Limb (tissue), 2 donors: ENCODE measurements around the gene POLR3GL.
A peak's percentile ranks its signal among the peaks of the same experiment; 100 is the strongest.

ENCODE experiments used
- DNase-seq, 2 donors: peaks; one replicate each; pipeline ENCODE4 v3.0.0-alpha.2; 2016; ENCODE audit errors: extremely low spot score in 2 of 2

Gene POLR3GL

DNA sequence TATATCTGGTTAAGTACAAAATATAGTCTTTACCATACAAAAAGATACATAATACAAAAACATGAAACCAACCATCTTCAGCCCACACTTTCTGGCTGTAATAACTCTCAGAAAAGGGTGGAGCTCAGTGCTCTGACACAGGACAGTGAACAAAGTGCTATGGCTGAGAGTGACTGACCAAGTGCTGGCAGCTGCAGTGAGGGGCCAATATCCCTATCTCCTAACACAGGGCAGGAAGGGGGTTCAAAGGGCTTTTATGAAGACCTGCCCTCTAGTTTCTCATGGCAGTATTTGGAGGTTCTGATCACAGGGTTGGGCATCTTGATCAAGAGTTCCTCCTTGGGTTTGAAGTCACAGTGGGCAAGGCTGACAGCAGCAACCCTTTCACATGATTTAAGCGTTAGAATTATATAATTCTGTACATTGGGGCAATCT, 28.0 kb downstream of the POLR3GL start:
- no peak for DNase-seq

DNA sequence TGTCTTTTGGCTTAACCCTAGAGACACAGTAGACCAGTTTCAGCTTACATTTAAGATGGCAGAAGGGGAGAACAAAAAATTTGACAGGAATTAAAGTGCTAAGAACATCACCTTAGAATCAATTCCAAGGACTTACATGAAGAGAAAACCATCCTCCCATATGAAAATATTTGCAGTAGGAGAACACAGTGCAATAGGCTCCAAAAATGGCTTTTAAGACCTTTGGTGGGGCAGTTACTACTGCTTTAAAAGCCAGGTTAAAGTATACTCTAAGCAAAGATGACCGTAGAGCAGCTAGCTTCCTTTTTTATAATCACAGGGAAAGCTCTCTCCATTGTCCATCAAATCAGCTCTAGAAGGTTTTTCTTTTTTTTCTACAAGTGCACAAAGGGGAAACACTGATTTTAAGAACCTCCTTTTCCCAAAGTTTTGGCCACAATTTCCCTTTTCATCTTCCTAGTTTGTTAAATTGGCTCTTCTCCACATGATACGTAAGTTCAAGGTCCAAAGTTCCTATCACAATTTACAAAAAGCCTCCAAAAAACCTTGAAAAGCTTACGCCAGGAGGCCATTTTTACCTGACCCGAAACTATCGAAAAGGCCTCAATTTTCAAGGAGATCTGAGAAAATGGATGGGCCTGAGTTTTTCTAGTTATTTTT, 28.6 kb downstream of the POLR3GL start:
- DNase-seq: no peak

DNA sequence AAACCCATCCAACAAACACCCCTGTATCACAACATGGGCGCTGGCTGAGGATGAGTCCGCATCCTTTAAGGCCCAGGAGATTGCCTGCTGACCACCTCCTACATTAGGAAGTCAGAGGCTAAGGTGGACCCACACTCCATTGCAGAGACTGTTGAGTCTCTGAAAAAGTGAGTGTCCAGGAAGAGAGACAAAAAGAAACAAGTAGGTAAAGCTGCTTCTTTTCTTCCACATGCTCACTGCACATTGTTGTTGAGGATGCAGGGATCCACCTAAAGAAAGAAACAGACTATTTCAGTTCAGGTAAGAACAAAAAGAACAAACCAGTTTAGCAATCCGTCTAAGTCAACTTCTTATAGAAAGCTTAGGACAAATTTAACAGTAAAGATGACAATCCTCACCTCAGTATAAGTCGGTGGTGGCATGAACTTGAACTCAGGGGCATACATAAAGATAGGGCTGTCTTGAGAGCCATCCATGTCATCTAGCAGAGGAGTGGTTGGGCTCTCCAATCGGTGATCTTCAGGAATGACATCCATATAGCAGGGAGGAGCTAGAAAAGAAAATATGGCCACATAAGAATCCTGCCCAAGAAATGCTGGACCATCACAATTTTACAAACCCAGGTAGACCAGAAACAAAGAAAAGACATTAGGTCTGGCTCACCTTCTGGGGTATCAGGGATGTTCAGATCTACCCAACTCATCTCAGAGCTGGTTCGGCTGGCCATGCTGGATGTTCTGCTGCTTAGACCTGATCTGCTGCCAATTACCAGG, 29.3 kb downstream of the POLR3GL start:
- DNase-seq: no peak

DNA sequence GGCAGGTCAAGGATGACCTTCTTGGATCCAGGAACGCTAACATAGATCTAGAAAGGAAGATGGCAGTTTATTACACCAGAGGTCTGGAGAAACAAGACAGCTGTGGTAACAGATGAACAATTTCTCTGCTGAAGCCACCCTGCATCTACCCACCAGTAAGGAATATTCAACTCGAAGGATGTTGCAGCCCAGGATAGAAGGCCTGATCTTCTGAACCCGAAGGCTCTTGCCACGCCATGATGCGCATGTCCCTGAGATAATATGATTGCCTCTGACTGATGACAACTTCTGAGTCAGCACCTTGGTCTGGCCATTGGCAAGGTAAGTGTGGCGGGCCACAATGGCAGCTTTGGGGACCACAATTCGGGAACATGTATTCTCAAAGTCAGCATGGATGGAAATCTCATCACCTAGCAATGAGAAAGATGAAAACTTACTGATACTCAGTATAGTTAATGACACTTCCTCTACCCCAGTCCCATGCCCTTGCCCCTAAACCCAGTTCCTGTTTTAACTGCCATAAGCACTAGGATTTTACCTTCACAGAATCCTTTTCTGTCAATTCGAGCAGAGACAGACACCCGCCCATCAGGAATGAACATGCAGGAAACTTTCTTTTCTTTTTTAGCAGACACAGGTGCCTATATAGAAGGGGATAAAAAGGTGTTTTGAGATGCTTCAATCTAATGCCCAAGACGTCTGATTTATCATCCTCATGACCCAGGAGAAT, 30.1 kb downstream of the POLR3GL start:
- DNase-seq: no peak

DNA sequence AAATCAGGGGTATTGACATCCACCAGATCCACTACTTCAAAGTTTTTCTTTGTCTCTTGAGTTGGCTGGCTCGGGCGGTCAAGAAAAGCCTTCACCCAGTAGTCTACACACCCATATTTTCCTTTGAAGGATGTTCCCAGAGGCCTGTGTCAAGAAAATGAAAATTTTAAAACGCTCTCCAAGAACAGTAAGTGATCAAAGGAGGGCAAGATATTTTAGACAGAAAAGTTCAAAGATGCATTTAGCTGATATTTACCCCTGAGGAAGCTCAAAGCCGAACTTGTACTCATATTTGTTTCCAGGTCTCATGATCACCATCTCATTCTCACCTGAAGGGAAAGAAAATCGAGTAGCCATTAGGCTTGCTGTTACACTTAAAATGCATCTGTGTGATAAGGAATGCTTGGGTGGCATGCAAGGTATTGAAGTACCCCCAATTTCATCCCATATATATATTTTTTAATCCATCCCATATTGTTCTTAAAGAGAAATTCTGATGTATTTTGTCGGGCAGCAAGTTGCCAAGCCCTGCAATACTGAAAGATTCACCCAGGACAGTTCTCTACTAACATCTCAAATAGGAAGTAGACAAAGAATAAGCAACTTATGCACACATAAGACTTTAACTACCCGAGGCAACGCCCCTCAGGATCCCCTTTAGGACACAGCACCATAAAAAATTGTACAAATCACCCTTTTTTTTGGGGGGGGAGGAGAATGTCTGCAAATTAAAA, 30.8 kb downstream of the POLR3GL start:
- no peak for DNase-seq

DNA sequence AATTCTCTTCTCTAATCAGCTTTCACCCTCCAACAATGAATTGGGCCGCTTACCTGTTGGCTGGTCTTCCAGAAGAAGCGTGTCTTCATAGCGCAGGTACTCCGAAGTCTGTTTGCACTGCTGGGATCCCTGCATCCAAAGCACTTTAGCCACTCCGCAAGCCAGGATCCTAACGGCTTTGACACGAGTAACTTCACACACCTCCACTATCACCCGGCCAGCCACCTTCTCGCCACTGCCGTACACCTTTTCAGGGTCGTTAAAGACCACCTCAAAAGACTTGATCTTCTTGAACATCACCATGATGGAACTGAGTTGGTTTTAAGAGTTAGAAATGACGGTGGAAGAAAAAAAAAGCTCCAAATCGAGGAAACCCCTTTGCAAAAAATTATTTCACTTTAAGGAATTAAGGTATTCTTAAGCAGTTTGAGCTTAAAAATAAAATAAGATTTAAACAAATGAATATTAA, 31.5 kb downstream of the POLR3GL start:
- DNase-seq: no peak

DNA sequence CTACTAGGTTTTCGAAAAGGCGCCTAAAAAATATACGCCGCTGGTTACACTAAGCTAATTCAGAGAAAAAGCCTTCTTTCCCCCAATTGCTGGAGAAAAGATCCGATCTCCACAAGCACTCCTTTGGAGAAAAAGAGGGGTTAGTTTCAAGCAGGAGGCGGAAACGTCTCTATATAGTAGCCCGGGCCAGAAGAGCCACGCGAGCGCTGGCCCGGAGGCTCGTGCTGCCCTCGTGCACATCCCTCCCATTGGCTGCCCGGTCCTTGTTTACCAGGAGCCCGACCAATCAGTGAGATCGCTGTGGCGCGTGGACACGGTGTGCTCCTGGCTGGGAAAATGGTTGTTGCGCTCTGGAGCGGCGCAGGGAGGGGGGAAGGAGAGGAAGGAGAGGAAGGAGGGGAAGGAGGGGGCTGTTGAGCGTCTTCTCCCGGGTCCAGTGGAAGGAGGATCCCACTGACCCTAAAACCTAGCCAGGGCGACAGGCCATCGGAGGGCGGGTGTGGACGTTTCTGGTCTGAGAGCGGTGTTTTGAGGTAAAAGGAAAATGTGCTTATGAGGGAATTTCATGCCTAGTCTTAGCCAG, 32.0 kb downstream of the POLR3GL start, which contains the start of gene TXNIP:
TXNIP (minus strand) TSS at position 147 of the 583 bp plus-strand sequence. CDS start 313 bp downstream, outside the sequence.
- peak; percentile 98 to 99 for DNase-seq

DNA sequence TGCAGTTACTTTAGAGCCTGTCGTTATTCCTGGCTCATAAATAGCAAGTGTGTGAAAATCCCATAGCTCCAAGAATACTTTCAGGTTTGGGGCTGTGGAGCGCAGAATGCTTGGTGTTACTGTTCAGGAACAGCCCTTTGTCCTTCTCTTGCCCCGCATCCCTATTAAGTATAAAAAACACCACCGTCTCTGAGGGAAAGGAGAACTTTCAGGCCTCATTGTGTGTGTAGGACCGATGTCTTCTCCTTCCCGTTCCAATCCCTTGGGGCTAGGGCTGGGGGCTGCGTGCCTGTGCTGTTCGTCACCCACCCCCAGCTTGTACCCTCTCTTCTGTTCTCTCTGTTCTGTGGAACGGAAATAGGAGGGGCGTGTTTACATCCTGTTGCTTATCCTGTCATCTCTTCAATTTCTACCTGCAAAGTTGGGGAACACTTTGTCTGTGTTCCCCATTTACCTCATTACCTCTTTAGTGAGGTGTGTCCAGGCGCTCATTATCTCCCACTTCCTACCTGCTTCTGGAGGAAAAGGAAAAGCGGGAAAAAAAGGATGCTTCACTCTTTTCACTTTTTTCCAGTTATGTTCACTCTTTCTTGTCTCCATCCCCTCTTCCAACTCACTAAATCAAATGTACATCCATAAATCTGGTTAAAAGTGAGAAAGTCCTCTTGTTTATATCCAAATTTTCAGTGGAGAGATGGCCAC, 32.7 kb downstream of the POLR3GL start:
- DNase-seq: peak in 1 of 2 donors; percentile 44

DNA sequence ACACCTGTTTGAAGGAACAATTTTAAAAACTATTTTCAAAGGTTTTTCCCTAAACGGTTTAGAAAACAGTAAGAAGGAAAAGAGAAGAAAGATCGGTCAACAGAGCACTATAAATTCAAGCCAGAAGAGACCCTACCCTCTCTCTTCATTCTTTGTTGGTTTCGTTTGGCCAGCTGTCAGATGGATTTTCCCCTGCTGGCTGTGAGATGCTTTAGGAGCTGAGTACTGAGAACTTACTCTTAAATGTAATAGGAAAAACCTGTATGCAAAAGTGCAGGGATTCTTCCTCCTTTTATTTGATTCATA, 33.2 kb downstream of the POLR3GL start:
- DNase-seq: no peak

DNA sequence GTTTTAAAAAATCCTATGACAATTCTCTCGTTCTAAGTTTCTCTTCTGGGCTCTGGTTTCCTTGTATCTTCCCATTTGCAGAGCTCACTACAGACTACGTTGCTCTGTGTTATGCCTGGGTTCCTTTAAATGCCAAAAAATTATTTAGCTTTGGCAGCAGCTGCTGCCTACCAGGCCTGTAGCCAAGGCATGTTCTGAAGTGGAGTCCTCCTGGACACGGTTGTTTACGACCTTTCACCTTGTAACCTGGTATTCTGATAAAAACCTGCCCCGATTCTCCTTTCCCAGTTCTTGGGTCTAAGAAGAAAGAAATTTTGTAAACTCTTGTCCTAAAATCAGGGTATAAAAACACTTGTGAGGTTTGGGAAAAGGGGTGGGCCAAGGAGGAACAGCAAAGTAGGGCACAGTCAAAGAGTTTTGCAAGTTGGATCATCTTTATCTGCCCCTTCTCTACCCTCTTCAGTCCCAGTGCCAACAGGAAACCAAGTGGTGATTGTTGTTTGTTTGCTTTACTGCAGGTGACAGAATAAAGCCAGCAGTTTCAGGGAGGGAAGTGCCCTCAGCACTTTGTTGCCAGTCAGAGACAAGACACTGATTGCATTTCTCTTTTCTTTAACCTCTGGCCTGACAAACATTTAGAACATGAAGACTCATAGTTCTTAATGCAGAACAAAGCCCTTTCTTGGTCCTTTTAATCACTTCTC, 35.0 kb downstream of the POLR3GL start:
- no peak for DNase-seq

DNA sequence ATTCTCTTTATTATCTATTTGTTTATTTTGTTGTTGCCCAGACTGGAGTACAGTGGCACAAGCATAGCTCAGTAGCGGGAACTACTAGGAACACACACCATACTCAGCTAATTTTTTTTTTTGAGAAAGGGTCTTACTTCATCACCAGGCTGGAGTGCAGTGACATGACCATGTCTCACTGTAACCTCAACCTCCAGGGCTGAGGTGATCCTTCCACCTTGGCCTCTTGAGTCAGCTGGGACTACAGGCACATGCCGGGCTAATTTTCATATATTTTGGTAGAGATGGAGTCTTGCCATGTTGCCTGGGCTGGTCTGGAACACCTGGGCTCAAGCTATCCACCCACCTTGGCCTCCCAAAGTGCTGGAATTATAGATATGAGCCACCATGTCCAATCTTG, 37.2 kb downstream of the POLR3GL start:
- DNase-seq: no peak

DNA sequence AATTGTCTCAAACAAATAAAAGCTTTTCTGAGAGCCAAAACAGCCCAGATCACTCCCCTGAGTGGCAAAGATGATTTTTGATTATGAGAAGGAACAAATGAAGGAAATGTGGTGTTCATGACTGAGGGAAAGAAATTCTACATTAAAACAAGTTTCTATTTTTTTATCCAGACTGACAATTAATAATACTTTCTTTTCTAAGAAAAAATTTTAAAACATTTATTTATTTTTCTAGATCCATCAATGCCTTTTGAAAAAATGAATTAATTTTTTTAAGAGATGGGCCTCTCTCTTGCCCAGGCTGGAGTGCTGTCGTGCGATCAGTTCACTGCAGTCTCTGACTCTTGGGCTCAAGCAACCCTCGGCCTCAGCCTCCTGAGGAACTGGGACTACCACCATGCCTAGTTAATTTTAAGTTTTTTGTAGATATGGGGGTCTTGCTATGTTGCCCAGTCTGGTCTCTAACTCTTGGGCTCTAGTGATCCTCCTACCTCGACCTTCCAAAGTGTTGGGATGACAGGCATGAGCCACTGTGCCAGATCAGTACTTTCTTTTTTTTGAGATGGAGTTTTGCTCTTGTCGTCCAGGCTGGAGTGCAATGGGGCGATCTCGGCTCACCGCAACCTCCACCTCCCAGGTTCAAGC, 43.1 kb downstream of the POLR3GL start:
- DNase-seq: no peak

DNA sequence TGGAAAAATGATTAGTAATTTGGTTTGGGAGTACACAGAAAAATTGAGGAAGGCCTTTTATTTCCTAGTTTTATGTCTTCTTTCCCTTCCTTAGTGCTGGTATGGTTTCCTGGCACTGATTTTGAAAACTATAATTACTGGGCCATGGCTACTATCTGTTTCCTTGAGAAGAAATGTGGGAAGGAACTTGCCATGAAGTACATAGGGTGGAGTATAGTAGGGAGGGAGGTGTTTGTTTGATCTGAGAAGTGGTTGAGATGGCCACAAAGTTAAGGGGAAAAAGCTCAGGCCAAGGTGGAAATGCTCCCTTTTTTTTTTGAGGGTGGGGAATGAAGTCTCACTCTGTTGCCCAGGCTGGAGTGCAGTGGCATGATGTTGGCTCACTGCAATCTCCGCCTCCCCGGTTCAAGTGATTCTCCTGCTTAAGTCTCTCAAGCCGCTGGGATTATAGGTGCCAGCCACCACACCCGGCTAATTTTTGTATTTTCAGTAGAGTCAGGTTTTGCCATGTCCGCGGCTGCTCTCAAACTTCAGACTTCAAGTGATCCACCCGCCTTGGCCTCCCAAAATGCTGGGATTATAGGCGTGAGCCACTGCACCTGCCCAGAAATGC, 45.7 kb downstream of the POLR3GL start:
- DNase-seq: no peak

DNA sequence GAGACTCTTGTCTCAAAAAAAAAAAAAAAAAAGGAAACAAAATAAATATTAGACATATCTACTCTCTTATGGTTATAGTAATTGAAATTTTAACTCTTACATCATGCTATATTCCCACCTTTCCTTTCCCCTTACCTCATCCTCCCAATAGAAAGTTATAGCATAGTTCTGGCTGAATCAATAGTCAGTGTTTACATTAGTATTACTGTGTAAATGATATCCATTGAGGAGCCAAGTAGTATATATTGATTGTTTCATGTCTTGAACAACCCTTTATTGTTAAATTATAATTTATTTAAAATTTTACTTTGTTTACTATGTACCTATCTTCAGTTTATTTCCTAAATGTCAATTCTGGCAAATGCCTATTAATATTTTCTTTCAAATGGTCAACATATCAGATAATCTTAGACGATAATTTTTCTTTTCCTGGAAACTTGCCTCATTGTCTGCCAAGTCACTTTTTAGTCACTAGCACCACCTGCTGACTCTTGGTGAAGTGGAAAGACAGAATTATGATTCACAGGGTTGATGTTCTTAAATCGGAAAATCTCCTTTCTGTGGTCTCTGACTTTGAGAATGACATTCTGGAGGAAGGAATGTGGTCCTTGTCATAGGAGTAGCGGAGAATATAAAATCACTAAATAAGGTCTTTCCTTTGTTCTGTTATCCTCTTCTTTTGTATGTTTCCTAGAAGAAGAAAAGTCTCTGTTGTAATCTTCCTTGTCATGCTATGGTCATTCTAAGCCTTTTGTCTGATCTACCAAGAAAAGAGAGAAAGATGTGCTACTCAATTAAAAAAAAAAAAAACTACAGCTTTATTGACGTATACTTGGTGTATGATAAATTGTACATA, 48.4 kb downstream of the POLR3GL start:
- DNase-seq: peak; percentile 46 to 84

DNA sequence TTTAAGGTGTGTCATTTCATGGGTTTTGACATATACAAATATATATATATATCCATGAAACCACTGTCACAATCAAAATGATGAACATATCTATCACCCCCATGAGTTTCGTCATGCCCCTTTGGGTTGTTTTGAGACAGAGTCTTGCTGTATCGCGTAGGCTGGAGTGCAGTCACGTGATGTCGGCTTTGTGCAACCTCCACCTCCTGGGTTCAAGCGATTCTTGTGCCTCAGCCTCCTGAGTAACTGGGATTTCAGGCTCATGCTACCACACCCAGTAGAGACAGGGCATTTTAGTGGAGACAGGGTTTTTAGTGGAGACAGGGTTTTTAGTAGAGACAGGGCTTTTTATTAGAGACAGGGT, 49.1 kb downstream of the POLR3GL start:
- DNase-seq: no peak

DNA sequence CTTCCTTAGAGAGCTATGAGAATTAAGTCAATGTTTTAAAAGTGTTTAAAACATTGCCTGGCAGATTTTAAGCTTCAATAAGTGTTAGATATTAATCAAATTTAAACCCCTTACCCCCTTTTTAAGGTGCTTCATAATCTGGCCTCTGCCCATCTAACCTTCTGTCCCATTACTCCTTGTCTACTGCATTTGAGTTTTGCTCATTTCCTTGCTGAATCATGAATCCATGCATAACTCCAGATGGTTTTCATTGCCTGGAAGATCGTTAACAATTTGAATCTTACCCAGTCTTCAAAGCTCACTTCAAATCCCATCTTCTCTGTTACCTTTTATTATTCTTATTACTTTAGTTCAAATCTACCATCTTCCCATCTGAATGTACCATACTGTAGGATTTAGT, 52.4 kb downstream of the POLR3GL start:
- no peak for DNase-seq

DNA sequence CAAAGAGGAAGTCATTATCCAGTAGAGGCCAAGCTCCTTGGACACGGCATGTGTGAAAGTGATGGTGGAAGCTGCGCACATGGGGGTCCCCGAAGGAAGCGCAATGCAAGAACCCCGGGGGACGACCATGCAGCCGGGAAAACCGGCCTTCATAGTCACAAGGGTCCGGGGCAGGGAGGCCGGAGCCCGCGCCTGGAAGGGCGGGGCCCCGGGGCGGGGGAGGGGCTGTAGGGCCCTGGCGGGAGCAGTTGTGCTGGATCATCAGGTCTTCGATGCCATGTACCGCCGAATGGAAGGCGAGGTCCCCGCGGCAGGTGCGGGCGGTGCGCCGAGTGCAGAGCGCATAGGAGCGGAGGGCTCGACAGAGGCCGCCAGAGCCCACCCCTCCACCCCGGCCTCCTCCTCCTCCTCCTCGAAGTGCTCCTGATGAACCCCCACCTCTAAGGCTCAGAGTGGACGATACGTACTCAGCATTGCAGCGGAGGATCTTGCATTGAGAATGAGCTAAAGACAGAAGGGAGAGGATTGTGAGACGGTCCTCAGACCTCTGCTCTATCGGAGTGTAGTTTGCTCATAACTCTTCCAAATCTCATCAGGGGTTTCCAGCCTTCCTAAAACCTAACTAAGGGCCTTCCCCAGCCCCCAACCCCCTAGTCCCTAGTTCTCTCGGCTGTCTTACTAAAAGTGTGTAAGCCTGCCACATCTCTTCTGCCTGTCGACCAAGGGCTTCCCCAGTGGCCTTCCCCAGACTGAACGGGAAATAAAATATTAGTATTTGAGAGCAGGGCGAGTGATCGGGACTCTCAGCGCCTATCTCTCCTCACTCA, 55.0 kb downstream of the POLR3GL start:
- DNase-seq: peak; percentile 2 to 57
